HepG2 (cell line): ENCODE data around the gene AMOTL2. TPM values are rescaled to one million over a fixed set of nuclear protein-coding genes. Genes with fewer than 3 reads are reported as not detected.

Source experiments
- ATAC-seq: fragments of 200-7000 bp; cut with Tn5 transposase; 3 replicates; pipeline ENCODE4 v1.9.1; 2020; ENCODE audit warnings: mild to moderate bottlenecking, moderate library complexity
- BruUV-seq: library from RNA; stranded (reverse); fragments of 400-500 nt; replicated peaks from 2 replicates; lab custom pipeline; 2021; lab: Mats Ljungman, UMichigan
- CTCF ChIA-PET: fragments of 300-600 bp; formaldehyde crosslinking; extraction: SDS; loops from one replicate; lab custom pipeline; 2021; ENCODE audit warnings: low total read pairs, inconsistent platforms, low intra/inter-chr PET ratio; lab: Yijun Ruan, JAX
- POLR2A ChIA-PET: fragments of 350-600 bp; sonication (Branson Sonifier 250); formaldehyde crosslinking; loops from one replicate; lab custom pipeline; 2020; ENCODE audit warnings: antibody characterized with exemption, inconsistent platforms; lab: Yijun Ruan, JAX
- DNase-seq: peaks from one replicate; pipeline ENCODE4 v3.0.0-alpha.2; 2015; ENCODE audit warnings: low spot score
- FAIRE-seq: peaks from 3 replicates; lab custom pipeline; 2011; peaks lifted over from hg19 to GRCh38; lab: Jason Lieb, UNC
- H2AFZ ChIP-seq: one replicate; pipeline ENCODE4 v1.6.1; 2011; ENCODE audit warnings: low read length, inconsistent platforms
- H3K27ac ChIP-seq: fragments of 300-600 bp; 3 replicates; pipeline ENCODE4 v1.8.0; 2011; ENCODE audit warnings: mixed run types, mild to moderate bottlenecking, mixed read lengths, low read length, inconsistent platforms; ENCODE audit not compliant: insufficient read depth; ENCODE audit errors: extremely low read length
- H3K27me3 ChIP-seq, 2 experiments: fragments of 200-600 bp in 1 of 2; 2 replicates in 1 of 2; 3 replicates in 1 of 2; pipeline versions ENCODE4 v1.6.0 to v1.8.0; 2011; ENCODE audit warnings: low read length in 2 of 2, mild to moderate bottlenecking in 2 of 2, moderate library complexity in 2 of 2, inconsistent platforms in 1 of 2; ENCODE audit not compliant: insufficient read depth in 2 of 2, control insufficient read depth in 1 of 2
- H3K36me3 ChIP-seq, 2 experiments: fragments of 200-600 bp in 1 of 2; replicated peaks in 1 of 2; 2 replicates in 1 of 2; 3 replicates in 1 of 2; pipeline versions ENCODE4 v1.5.1 to v1.8.0; 2011; ENCODE audit warnings: low read length in 2 of 2, inconsistent platforms in 1 of 2; ENCODE audit not compliant: insufficient read depth in 2 of 2, control insufficient read depth in 1 of 2
- H3K4me1 ChIP-seq: 2 replicates; pipeline ENCODE4 v1.5.1; 2012; ENCODE audit warnings: low read length, inconsistent platforms; ENCODE audit not compliant: insufficient read depth
- H3K4me2 ChIP-seq: 2 replicates; pipeline ENCODE4 v1.6.0; 2011; ENCODE audit warnings: low read depth, low read length, inconsistent platforms
- H3K4me3 ChIP-seq, 3 experiments: fragments of 200-600 bp in 1 of 3; sonication (generic), shearing (Covaris generic) in 1 of 3; replicated peaks in 1 of 3; 2 replicates each; pipeline ENCODE4 v1.5.1; 2011 to 2016; ENCODE audit warnings: low read length in 3 of 3, inconsistent platforms in 2 of 3, low read depth in 2 of 3, mild to moderate bottlenecking in 2 of 3, control low read depth in 1 of 3, mixed read lengths in 1 of 3; ENCODE audit not compliant: insufficient read depth in 1 of 3
- H3K79me2 ChIP-seq: one replicate; pipeline ENCODE4 v1.6.1; 2011; ENCODE audit warnings: low read length, inconsistent platforms; ENCODE audit not compliant: insufficient read depth
- H3K9ac ChIP-seq: 2 replicates; pipeline ENCODE4 v1.6.0; 2011; ENCODE audit warnings: mild to moderate bottlenecking, low read depth, low read length, inconsistent platforms; ENCODE audit not compliant: insufficient read depth
- H3K9me3 ChIP-seq: 2 replicates; pipeline ENCODE4 v1.5.1; 2012; ENCODE audit warnings: mild to moderate bottlenecking, low read length
- H4K20me1 ChIP-seq: 2 replicates; pipeline ENCODE4 v1.6.0; 2011; ENCODE audit warnings: inconsistent platforms, mild to moderate bottlenecking, low read length, moderate library complexity; ENCODE audit not compliant: insufficient read depth
- AHR ChIP-seq: IDR thresholded peaks from 2 replicates; pipeline ENCODE4 v1.6.1; 2018; ENCODE audit warnings: missing genetic modification reagents, missing compliant biosample characterization
- NFATC3 ChIP-seq: sonication (generic); formaldehyde crosslinking; IDR thresholded peaks from 2 replicates; pipeline ENCODE4 v1.5.1; 2020; ENCODE audit warnings: mild to moderate bottlenecking, missing genetic modification reagents
- SRSF4 ChIP-seq: fragments of 200-400 bp; formaldehyde crosslinking; IDR thresholded peaks from one replicate; pipeline ENCODE4 v1.6.1; 2018; ENCODE audit warnings: mild to moderate bottlenecking, low read depth, low read length, moderate library complexity; ENCODE audit not compliant: poor library complexity, severe bottlenecking
- STAG1 ChIP-seq: sonication (generic); formaldehyde crosslinking; IDR thresholded peaks from 2 replicates; pipeline ENCODE4 v1.4.0; 2020; ENCODE audit warnings: missing genetic modification reagents
- ZFY ChIP-seq: sonication (generic); formaldehyde crosslinking; IDR thresholded peaks from 2 replicates; pipeline ENCODE4 v1.4.0; 2020; ENCODE audit warnings: missing genetic modification reagents
- WGBS: methylation state at CpG from one replicate; pipeline ENCODE4 v1.1.6; 2017; ENCODE audit warnings: low lambda C conversion rate; 5-methylcytosine and 5-hydroxymethylcytosine counted together
- in situ Hi-C: cut with HindIII; loops from 2 replicates; pipeline ENCODE4 v1.10.0; 2017; ENCODE audit warnings: low pct_unique_long_range_greater_than_20kb; ENCODE audit not compliant: extremely low pct_ligation_motif_present
- intact Hi-C: fragments of 100-400 bp; cut with micrococcal nuclease; formaldehyde crosslinking; loops from one replicate; pipeline ENCODE4 v1.10.0; 2022; ENCODE audit not compliant: unreplicated experiment
- polyA plus RNA-seq, 8 experiments: library from polyadenylated mRNA; depleted of rRNA in 3 of 8; stranded (reverse) in 7 of 8; unstranded in 1 of 8; fragments of >200 nt; fragmentation: Illumina TruSeq in 4 of 8; extraction: Trizol in 4 of 8; gene quantifications; 2 replicates each; pipeline versions ENCODE4 v1.2.1 to v1.2.3, GENCODE V29; 2011 to 2016; ENCODE audit warnings: low read depth in 4 of 8, missing spikeins in 1 of 8, mixed read lengths in 1 of 8; ENCODE audit not compliant: insufficient read depth in 1 of 8
- total RNA-seq, 5 experiments: library from RNA; depleted of rRNA; stranded (reverse); fragments of >200 nt; fragmentation: Illumina TruSeq; extraction: Trizol; gene quantifications; 2 replicates each; pipeline ENCODE4 v1.2.3, GENCODE V29; 2016; ENCODE audit warnings: low read depth in 1 of 5
- TF ChIP-seq, protein P1 (sequence below): sonication (generic); formaldehyde crosslinking; IDR thresholded peaks from 2 replicates; pipeline ENCODE4 v1.4.0; 2020; ENCODE audit warnings: missing genetic modification reagents, borderline replicate concordance

AMOTL2 gene
- total and polyA plus RNA-seq, 2 of the 13 experiments (the other 11 are each of a cell fraction or from before 2014, with no cell fraction given) = 17.3 to 18.5 TPM

DNA sequence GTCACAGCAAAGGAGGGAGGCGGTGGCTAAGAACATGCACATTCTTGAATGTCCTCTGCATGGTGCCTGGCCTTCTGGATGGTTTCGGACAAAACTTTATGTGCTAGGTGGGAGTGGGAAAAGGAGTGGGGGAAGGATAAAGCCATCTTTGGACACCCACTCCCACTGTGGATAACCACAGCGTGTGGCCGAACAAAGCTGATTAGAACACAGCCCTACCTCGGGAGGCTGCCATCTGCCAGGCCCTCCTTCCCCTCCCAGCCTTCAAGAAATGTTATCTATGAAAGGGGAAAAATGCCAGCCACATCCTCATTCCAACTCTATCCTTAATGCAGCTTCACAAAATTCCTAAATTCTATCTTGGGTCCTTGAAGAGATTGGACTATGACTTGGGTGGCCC, 18.8 kb downstream of the AMOTL2 start:
- H3K36me3 ChIP-seq = peaks cover 25 to 39% of the 10 kb centered on the region in 2 experiments
- ATAC-seq = no peak
- CTCF ChIA-PET = no interaction called here
- no peaks in the 10 kb centered on the region for H3K9me3 ChIP-seq
- H3K4me3 ChIP-seq = no peak overlapping the region
- intact Hi-C loops = no loop called here
- H3K27me3 ChIP-seq = no peaks in the 10 kb centered on the region
- no peak for FAIRE-seq
- POLR2A ChIA-PET = interaction anchor here (2.4 to 14.6 kb wide), 3 partner anchors 9 to 41 kb away, joined by 13 to 140 read pairs (median 24); partner anchors contain the start of gene AMOTL2
- no peak overlapping the region for H3K27ac ChIP-seq
- 100% methylated on average over 5 of the region's 5 CpGs for WGBS
- DNase-seq = no peak
- H3K4me1 ChIP-seq = peaks cover 84% of the 10 kb centered on the region
- no TSS peak for BruUV-seq
- H4K20me1 ChIP-seq = peaks cover 6% of the 10 kb centered on the region; the same call in 1 of the 2 replicates
- H3K79me2 ChIP-seq = no peaks in the 10 kb centered on the region
- TF ChIP-seq SRSF4 (no peak), ZFY (CRISPR knock-in tag) (no peak), STAG1 (no peak), NFATC3 (CRISPR knock-in tag) (no peak), AHR (CRISPR knock-in tag) (no peak)
- TF ChIP-seq, protein P1, sequence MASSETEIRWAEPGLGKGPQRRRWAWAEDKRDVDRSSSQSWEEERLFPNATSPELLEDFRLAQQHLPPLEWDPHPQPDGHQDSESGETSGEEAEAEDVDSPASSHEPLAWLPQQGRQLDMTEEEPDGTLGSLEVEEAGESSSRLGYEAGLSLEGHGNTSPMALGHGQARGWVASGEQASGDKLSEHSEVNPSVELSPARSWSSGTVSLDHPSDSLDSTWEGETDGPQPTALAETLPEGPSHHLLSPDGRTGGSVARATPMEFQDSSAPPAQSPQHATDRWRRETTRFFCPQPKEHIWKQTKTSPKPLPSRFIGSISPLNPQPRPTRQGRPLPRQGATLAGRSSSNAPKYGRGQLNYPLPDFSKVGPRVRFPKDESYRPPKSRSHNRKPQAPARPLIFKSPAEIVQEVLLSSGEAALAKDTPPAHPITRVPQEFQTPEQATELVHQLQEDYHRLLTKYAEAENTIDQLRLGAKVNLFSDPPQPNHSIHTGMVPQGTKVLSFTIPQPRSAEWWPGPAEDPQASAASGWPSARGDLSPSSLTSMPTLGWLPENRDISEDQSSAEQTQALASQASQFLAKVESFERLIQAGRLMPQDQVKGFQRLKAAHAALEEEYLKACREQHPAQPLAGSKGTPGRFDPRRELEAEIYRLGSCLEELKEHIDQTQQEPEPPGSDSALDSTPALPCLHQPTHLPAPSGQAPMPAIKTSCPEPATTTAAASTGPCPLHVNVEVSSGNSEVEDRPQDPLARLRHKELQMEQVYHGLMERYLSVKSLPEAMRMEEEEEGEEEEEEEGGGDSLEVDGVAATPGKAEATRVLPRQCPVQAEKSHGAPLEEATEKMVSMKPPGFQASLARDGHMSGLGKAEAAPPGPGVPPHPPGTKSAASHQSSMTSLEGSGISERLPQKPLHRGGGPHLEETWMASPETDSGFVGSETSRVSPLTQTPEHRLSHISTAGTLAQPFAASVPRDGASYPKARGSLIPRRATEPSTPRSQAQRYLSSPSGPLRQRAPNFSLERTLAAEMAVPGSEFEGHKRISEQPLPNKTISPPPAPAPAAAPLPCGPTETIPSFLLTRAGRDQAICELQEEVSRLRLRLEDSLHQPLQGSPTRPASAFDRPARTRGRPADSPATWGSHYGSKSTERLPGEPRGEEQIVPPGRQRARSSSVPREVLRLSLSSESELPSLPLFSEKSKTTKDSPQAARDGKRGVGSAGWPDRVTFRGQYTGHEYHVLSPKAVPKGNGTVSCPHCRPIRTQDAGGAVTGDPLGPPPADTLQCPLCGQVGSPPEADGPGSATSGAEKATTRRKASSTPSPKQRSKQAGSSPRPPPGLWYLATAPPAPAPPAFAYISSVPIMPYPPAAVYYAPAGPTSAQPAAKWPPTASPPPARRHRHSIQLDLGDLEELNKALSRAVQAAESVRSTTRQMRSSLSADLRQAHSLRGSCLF (CRISPR knock-in tag) = no peak
- no peak overlapping the region for H3K4me2 ChIP-seq
- in situ Hi-C loops = no loop called here
- H3K9ac ChIP-seq = no peak overlapping the region
- H2AFZ ChIP-seq = no peak overlapping the region
